Peyer's patch (tissue), 4 donors: ENCODE measurements around the gene RNF6. TPM values are rescaled to one million over a fixed set of nuclear protein-coding genes. Genes with fewer than 3 reads are reported as not detected.

Experiments
- DNase-seq, 3 donors: peaks; one replicate each; pipeline ENCODE4 v3.0.0-alpha.2; 2017 to 2019
- H3K27ac ChIP-seq, 4 donors: fragments of 200-600 bp; sonication (generic); one replicate each; pipeline ENCODE4 v1.5.1; 2016 to 2019
- H3K27me3 ChIP-seq, 2 donors: fragments of 200-600 bp; sonication (generic); one replicate each; pipeline ENCODE4 v1.5.1; 2019
- H3K36me3 ChIP-seq, 3 donors: fragments of 200-600 bp; sonication (generic); one replicate each; pipeline ENCODE4 v1.5.1; 2016 to 2019
- H3K4me1 ChIP-seq, 4 donors: fragments of 200-600 bp; sonication (generic); one replicate each; pipeline ENCODE4 v1.5.1; 2016 to 2019
- H3K4me3 ChIP-seq, 4 donors: fragments of 200-600 bp; sonication (generic); 1 replicate in 3 of 4; 2 replicates in 1 of 4; pipeline ENCODE4 v1.5.1; 2016 to 2019; ENCODE audit warnings: mild to moderate bottlenecking in 1 of 4
- H3K9me3 ChIP-seq, 4 donors: fragments of 200-600 bp; sonication (generic); one replicate each; pipeline ENCODE4 v1.5.1; 2016 to 2019; ENCODE audit warnings: mild to moderate bottlenecking in 1 of 4
- CTCF ChIP-seq, 6 experiments: fragments of 450-650 bp in 4 of 6; fragments of 200-600 bp in 2 of 6; sonication (generic) in 1 of 6; IDR thresholded peaks; one replicate each; pipeline ENCODE4 v1.5.1; 2017 to 2019; ENCODE audit warnings: antibody characterized with exemption in 6 of 6, mild to moderate bottlenecking in 3 of 6, moderate library complexity in 1 of 6
- POLR2A ChIP-seq, 2 donors: fragments of 450-650 bp; IDR thresholded peaks; one replicate each; pipeline ENCODE4 v1.5.1; 2017; ENCODE audit warnings: antibody characterized with exemption in 2 of 2, mild to moderate bottlenecking in 2 of 2, moderate library complexity in 2 of 2
- total RNA-seq, 4 donors: library from RNA; depleted of rRNA; stranded (reverse); fragments of >200 nt; gene quantifications; one replicate each; pipeline ENCODE4 v1.1.0, GENCODE V29; 2016

Gene RNF6
- total RNA-seq, 4 donors from 2014 or later: 16.5 to 27.5 (median 22.5) TPM

GRCh38 chr13:26236296-26236695, 14.2 kb upstream of the RNF6 start:
- no peak for DNase-seq
- TF ChIP-seq POLR2A (IDR thresholded peaks at IDR 0.05): no peak
- TF ChIP-seq CTCF (IDR thresholded peaks at IDR 0.05): no peak
- H3K27ac ChIP-seq: no peak overlapping the region
- H3K27me3 ChIP-seq: no peaks in the 10 kb centered on the region
- H3K9me3 ChIP-seq: no peaks in the 10 kb centered on the region
- no peaks in the 10 kb centered on the region for H3K36me3 ChIP-seq
- H3K4me1 ChIP-seq: no peaks in the 10 kb centered on the region
- H3K4me3 ChIP-seq: no peak overlapping the region

GRCh38 chr13:26230703-26231102, 8.6 kb upstream of the RNF6 start:
- Histone ChIP-seq H3K4me3 (no peak overlapping the region), H3K9me3 (no peaks in the 10 kb centered on the region), H3K4me1 (no peaks in the 10 kb centered on the region), H3K27ac (no peak overlapping the region), H3K36me3 (no peaks in the 10 kb centered on the region), H3K27me3 (no peaks in the 10 kb centered on the region)
- no peak for TF ChIP-seq CTCF (IDR thresholded peaks at IDR 0.05)
- no peak for TF ChIP-seq POLR2A (IDR thresholded peaks at IDR 0.05)
- DNase-seq: no peak

GRCh38 chr13:26229080-26229615, 7.0 kb upstream of the RNF6 start:
- Histone ChIP-seq H3K9me3 (no peaks in the 10 kb centered on the region), H3K27ac (no peak overlapping the region), H3K36me3 (no peaks in the 10 kb centered on the region), H3K4me1 (no peaks in the 10 kb centered on the region), H3K27me3 (no peaks in the 10 kb centered on the region), H3K4me3 (no peak overlapping the region)
- no peak for TF ChIP-seq POLR2A (IDR thresholded peaks at IDR 0.05)
- no peak for TF ChIP-seq CTCF (IDR thresholded peaks at IDR 0.05)
- DNase-seq: no peak

- no peaks in the 10 kb centered on the region for H3K27me3 ChIP-seq
- no peak for DNase-seq
- H3K9me3 ChIP-seq: no peaks in the 10 kb centered on the region
- no peaks in the 10 kb centered on the region for H3K4me1 ChIP-seq
- no peaks in the 10 kb centered on the region for H3K36me3 ChIP-seq
- H3K4me3 ChIP-seq: no peak overlapping the region
- H3K27ac ChIP-seq: no peak overlapping the region
- TF ChIP-seq POLR2A (IDR thresholded peaks at IDR 0.05) (no peak), CTCF (IDR thresholded peaks at IDR 0.05) (no peak)
These were observed 6.0 kb upstream of the RNF6 start for GRCh38 chr13:26228096-26228495.

- no peak for DNase-seq
- Histone ChIP-seq H3K9me3 (no peaks in the 10 kb centered on the region), H3K36me3 (no peaks in the 10 kb centered on the region), H3K4me1 (peaks cover 0 to 6% (median 0%) of the 10 kb centered on the region in 4 donors), H3K27ac (no peak overlapping the region), H3K4me3 (no peak overlapping the region), H3K27me3 (no peaks in the 10 kb centered on the region)
- TF ChIP-seq POLR2A (IDR thresholded peaks at IDR 0.05) (no peak), CTCF (IDR thresholded peaks at IDR 0.05) (no peak)
These were observed 5.3 kb upstream of the RNF6 start for GRCh38 chr13:26227166-26227971.
